Adipose tissue (tissue), 3 donors: ENCODE measurements around the gene SF3A2. TPM values are rescaled to one million over a fixed set of nuclear protein-coding genes. Genes with fewer than 3 reads are reported as not detected.
A peak's percentile ranks its signal among the peaks of the same experiment; 100 is the strongest.

Source experiments
- H3K27ac ChIP-seq: one replicate; pipeline ENCODE4 v1.5.1; 2013; ENCODE audit warnings: low read depth, low read length
- WGBS, 3 donors: extraction: QIAGEN DNeasy Blood & Tissue Kit; methylation state at CpG; one replicate each; pipeline ENCODE4 v1.1.7; 2013; 5-methylcytosine and 5-hydroxymethylcytosine counted together
- polyA plus RNA-seq, 3 donors: library from polyadenylated mRNA; stranded (reverse); fragments of 200-250 nt; gene quantifications; one replicate each; pipeline ENCODE4 v1.2.3, GENCODE V29; 2013
- donor health status: healthy with polysubstance abuse.
- donor health status: Bipolar disorder and iron deficiency.
- donor health status: healthy.

The SF3A2 gene
- polyA plus RNA-seq, 3 donors = 31.2 to 36.4 (median 34.2) TPM

DNA sequence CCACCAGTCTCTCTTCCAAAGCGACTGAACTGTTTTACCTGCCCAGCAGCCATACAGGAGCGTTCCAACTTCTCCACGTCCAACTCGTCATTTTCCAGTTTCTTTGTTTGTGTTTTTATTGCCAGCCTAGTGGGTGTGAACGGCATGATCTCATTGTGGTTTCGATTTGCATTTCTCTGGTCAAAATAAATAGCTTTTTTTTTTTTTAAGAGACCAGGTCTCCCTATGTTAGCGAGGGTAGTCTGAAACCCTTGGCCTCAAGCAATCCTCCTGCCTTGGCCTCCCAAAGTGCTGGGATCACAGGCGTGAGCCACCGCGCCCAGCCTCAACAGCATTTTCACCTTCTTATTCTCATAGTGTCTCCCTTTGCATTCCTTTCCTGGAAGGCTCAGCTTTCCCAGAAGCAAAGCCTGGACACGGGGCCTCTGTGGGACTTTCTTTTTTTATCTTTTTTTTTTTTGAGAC, 23.7 kb downstream of the SF3A2 start:
- no peak overlapping the region for H3K27ac ChIP-seq
- WGBS, 3 donors = 73 to 81% (median 73%) methylated on average over 11 of the region's 11 CpGs

DNA sequence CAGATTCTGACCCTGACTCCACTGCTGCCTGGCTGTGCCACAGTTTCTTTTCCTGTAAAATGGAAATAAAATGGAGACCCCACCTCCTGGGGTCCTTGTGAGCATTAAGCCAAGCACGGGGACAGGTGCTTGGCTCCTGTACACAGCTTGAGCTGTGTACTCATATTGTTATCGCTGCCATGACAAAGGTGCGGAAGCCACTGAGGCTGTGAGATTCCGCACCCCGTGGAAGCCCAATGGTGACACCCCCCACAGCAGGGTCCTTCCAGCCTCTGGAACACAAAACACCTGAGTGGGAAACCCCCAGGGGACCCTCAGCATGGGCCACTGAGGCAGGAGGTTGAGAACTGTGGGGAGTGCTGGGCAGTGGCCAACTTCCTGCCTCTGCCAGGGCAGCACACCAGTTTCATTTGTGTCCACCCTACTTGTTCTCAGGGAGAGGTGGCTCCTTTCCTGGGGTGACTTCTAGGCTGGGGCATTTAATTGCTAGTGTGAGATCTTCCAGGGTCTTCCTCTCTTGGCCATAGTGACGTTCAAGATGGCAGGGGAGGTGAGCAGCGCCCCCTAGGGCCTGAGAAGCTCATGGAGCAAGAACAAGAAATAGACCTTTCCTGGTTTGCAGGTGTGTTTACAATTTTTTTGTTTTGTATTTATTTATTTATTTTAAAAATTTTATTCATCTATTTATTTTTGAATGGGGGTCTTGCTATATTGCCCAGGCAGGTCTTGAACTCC, 25.0 kb downstream of the SF3A2 start:
- no peak overlapping the region for H3K27ac ChIP-seq
- WGBS, 3 donors = 61 to 72% (median 69%) methylated on average over 7 of the region's 7 CpGs

- no peak overlapping the region for H3K27ac ChIP-seq
- WGBS, 3 donors = 30 to 47% (median 32%) methylated on average over 18 of the region's 18 CpGs
These were observed 29.8 kb downstream of the SF3A2 start for GRCh38 chr19:2266183-2266993.

- WGBS, 3 donors = 77 to 85% (median 79%) methylated on average over 4 of the region's 4 CpGs
- no peak overlapping the region for H3K27ac ChIP-seq
These were observed 31.8 kb downstream of the SF3A2 start for GRCh38 chr19:2268480-2268830.

GRCh38 chr19:2268861-2269243, 32.2 kb downstream of the SF3A2 start:
- H3K27ac ChIP-seq = no peak overlapping the region
- WGBS, 3 donors = 1 to 3% (median 2%) methylated on average over 19 of the region's 19 CpGs

DNA sequence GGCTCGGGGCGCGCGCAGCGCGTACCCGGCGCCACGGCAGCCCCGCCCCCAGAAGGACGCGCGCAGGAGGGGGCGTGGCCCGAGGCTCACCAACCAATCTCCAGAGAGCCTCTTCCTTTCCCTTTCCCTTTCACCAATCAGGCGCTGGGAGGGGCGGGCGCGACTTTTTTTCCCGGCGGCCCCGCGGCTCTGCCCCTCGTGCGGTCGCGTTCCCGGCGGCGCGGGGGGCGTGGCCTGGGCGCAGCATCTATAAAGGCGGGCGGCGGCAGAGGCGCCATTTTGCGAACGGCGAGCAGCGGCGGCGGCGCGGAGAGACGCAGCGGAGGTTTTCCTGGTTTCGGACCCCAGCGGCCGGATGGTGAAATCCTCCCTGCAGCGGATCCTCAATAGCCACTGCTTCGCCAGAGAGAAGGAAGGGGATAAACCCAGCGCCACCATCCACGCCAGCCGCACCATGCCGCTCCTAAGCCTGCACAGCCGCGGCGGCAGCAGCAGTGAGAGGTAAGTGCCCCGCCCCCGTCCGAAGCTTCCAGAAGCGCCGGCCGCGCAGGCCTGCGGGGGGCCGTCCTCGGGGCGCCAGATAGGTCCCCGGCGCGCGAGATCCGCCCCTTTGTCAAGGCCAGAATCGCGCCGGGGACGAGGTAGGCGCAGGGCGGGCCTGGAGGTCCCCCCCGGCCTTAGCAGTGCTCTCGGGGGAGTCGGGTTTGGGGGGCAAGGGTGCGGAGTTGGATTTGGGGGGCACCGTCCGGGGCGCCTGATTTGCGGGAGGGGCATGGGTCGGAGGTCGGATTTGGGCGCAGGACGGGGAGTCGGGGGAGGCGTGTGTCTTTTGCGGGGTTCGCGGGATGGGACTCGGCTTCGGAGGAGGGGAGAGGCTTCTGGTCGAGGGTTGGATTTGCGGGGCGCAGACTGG, 32.9 kb downstream of the SF3A2 start:
- H3K27ac ChIP-seq = peak overlapping the region; percentile 85
- 0 to 1% (median 0%) methylated on average over 85 to 103 of the region's 103 CpGs for WGBS, 3 donors

- 0 to 1% (median 1%) methylated on average over 24 to 30 of the region's 30 CpGs for WGBS, 3 donors
- H3K27ac ChIP-seq = peak overlapping the region; percentile 85
These were observed 33.5 kb downstream of the SF3A2 start for GRCh38 chr19:2270157-2270422.

GRCh38 chr19:2270423-2271233, 34.0 kb downstream of the SF3A2 start:
- peak overlapping the region; percentile 85 for H3K27ac ChIP-seq

GRCh38 chr19:2271234-2272103, 34.8 kb downstream of the SF3A2 start:
- WGBS, 3 donors = 17 to 26% (median 25%) methylated on average over 41 to 43 of the region's 43 CpGs
- H3K27ac ChIP-seq = peak overlapping the region; percentile 48

More at GRCh38 chr19:2270423-2271233, 34.0 kb downstream of the SF3A2 start:
- 0% methylated on average over 71 to 88 of the region's 88 CpGs for WGBS, 3 donors

DNA sequence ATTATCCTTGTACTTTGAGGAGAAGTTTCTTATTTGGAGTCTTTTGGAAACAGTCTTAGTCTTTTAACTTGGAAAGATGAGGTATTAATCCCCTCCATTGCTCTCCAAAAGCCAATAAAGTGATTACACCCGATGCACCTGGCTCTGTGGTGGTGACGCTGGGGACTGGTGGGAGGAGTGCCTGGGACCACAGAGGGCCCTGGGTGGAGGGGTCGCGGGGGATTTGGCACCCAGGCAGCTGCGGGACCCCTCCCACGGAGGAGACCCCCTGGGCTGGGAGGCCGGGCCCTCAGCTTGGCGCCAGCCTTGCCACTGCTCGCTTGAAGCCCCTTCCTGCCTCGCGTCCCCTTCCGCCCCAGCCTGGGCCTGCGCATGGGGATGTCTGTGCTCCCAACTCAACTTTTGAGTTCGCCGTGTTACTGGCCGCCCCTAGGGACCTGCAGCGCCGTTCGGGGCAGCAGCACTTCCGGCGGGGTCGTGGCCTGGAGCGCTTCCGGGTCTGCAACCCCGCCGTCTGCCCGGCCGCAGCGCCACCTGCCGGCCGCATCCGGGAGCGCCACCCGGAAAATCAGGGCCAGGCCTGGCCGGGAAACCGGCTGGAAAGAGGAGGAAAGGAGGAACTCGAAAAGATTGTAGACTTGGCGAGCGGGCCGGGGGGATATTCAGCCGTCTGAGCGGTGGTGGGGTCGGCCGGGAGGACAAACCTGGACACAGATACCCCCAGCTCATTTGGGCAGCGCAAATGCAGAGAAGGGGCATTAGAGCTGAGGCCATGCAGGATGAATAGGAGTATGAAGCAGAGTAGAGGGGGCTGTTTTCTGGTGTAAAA, 36.9 kb downstream of the SF3A2 start:
- WGBS, 3 donors = 7 to 13% (median 11%) methylated on average over 36 to 45 of the region's 45 CpGs
- no peak overlapping the region for H3K27ac ChIP-seq

- no peak overlapping the region for H3K27ac ChIP-seq
- WGBS, 3 donors = 84 to 91% (median 87%) methylated on average over 9 of the region's 9 CpGs
These were observed 37.6 kb downstream of the SF3A2 start for GRCh38 chr19:2274185-2274711.

DNA sequence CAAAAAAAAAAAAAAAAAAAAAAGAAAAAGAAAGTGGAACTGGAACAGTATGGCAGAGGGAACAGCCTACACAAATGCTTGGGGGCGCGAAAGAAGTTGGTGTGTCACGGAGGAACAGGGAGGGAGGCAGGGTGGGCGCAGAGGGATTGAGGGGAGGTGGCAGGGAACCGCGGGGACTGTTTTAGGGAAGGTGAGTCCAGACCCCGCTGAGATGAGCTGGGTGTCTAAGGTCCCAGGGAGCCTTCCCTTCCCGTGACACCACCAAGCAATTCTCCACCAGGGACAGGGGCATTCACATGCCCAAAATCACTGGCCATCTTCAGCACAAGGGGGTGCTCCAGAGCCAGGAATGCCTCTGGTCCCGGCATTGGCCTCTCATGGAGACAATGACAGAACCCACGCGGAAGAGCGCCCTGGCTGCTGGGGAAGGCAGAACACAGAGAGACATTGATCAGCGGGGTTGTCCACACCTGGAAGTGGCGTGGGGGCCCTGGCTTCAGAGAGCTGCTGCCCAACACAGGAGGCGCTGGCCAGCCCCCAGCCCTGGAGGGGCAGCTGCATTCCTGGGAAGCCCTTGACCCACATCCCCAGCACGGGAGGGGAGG, 38.4 kb downstream of the SF3A2 start:
- H3K27ac ChIP-seq = no peak overlapping the region
- 53 to 59% (median 56%) methylated on average over 16 of the region's 16 CpGs for WGBS, 3 donors

DNA sequence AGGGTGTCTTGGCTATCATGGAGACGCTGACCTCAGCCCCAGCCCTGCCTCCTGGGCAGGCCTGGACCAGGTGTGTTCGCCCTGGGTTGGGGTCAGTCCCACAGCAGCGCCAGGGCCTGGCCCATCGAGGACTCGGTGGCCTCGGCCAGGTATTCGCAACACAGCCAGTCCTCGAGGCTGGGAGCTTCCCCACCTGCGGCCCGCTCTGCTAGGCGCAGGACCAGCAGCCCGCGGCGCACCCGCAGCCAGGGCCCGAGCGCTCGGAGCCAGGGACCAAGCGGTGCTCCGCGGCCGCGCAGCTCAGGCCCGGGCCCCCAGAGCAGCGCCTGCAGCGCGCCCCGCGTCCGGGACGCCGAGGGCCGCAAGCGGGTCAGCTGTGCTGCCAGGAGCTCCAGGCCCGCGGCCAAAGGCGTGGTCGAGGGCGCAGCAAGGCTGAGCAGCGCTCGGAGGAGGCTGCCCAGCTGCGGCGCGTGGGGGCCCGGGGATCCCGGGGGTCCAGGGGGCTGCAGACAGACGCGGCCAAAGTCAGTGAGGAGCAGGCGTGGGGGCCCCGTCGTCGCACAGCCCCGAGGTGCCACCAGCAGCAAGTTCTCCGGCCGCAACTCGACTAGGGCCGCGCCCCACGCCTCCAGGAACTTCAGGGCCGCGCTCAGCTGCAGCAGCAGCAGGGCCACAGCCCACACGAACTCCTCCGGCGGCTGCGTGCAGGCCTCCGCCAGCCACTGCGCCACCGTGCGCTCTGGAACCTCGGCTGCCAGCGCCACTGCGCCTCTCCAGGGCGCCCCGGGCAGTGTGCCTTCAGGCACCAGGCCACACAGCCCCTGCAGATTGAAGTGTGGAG, 39.2 kb downstream of the SF3A2 start:
- WGBS, 3 donors = 66 to 77% (median 67%) methylated on average over 49 to 74 of the region's 74 CpGs
- H3K27ac ChIP-seq = no peak overlapping the region

DNA sequence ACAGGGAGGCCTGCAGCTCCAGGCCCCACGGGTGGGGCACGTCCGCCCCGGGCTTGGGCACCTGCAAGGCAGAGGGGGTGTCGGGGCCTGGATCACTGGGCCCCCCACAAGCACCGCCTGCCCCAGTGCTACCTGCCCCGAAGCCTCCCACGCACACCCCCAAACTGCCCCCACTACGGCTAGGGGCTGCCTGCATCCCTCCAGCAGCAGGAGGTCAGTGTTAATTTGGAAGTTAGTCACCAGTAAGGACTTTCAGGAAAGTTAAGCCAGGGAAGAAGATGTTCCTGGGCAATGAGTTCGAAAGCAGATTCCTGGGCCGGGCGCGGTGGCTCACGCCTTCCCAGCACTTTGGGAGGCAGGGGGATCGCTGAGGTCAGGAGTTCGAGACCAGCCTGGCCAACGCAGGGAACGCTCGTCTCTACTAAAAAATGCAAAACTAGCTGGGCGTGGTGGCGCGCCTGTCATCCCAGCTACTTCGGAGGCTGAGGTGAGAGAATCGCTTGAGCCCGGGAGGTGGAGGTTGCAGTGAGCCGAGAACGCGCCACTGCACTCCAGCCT, 39.9 kb downstream of the SF3A2 start:
- WGBS, 3 donors = 88 to 92% (median 88%) methylated on average over 28 of the region's 28 CpGs
- no peak overlapping the region for H3K27ac ChIP-seq

DNA sequence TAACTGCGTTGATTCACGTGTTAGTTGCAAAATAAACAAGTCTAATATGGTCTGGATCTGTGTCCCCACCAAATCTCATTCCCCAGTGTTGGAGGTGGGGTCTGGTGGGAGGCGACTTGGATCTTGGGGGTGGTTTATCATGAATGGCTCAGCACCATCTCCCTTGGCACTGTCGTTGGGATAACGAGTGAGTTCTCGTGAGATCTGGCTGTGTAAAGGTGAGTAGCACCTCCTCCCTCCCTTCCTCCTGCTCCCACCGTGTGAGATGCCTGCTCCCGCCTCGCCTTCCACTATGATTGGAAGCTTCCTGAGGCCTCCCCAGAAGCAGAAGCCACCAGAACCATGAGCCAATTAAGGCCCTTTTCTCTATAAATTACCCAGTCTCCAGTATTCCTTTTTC, 40.5 kb downstream of the SF3A2 start:
- no peak overlapping the region for H3K27ac ChIP-seq
- 81 to 82% (median 81%) methylated on average over 9 of the region's 9 CpGs for whole genome bisulfite sequencing, 3 donors
